GM19043 (cell line): ENCODE data around the gene ARPP19.
"Not testable (repeated sequence)": the region's sequence is repeated elsewhere in the genome, so short reads cannot be mapped to it uniquely, and the experiment has no call there.

Experiments
- ATAC-seq: cut with Tn5 transposase; IDR thresholded peaks from one replicate; pipeline ENCODE4 v1.9.1; 2021; ENCODE audit warnings: low read depth; ENCODE audit not compliant: unreplicated experiment

Gene ARPP19

DNA sequence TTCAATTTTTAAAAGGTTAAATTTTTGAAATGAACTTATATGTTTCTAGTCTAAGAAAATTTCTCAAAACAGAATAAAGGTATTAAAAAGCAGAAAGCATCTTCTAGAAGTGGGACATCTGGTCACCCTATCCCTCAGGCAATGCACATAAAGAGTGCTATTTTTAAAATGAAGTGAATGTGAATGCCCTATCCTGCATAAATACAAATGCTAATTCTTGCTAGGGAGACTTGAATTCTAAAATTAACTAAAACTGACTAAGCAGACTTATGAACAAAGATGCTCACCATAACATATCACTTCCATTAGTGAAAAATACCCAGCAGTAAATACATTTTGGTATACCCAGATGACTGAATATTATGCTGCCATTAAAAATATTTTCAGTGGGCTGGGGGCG is 51.8 kb downstream of the ARPP19 start:
- no peak for ATAC-seq

DNA sequence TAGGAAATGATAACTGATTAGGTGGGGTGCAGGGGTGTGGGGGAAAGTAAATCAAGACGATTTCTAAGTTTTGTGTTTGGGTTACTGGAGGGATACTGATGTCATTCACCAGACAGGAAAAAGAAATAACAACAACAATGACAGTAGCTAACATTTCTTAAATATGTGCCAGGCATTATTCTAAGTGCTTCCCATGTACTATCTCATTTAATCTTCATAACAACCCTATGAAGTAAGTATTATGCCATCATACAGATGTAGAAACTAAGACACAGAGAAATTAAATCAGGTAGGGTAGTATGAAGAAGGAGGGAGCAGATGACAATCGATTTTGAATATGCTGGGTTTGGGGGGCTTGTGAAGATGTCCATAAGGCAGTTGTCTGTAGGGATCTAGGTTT is 53.5 kb downstream of the ARPP19 start:
- no peak for ATAC-seq

DNA sequence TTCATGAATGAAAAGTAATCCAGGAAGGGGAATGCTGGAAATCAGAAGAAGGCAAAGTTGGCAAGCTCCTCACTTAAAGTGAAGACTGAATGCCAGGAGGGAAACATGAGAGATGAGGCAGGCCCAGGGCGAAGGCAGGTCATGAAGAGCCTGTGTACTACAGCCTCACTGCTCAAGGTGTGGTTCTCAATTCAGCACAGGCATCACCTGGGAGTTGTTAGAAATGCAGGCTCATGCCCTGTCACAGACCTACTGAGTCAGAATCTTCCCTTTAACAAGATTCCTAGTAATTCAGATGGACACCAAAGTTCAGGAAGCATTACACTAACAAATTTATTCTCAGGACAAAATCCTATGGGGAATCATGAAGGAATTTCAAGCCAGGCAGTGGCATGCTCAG is 54.3 kb downstream of the ARPP19 start:
- ATAC-seq = no peak

DNA sequence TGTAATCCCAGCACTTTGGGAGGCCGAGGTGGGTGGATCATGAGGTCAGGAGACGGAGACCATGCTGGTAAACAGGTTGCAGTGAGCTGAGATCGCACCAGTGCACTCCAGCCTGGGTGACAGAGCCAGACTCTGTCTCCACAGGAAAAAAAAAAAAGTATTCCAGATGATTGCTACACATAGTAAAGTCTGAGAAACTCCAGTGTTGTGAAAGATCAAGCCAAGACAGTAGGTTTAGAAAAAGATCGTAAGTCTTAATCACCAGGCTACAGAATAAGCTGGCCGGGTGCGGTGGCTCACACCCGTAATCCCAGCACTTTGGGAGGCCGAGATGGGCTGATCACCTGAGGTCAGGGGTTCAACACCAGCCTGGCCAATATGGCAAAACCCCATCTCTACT is 56.0 kb downstream of the ARPP19 start:
- not testable (repeated sequence) for ATAC-seq

DNA sequence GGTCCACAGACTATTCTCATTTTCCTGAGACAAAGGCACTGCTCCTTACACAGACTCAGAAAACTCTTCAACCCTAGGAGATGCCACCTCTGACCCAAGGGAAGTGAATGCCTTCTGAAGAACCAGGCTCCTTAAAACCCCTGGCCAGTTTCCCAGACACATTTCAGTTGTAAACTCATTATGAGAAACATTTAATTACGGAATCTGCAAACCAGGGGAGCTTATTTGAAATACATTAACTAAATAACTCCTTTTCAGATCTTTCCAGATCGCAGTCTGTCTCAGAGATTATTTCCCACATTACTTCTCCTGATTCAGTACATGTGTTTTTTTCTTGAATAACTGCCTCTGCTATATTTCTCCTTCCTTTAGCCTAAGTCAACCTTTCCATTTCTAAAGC is 57.7 kb downstream of the ARPP19 start:
- no peak for ATAC-seq

DNA sequence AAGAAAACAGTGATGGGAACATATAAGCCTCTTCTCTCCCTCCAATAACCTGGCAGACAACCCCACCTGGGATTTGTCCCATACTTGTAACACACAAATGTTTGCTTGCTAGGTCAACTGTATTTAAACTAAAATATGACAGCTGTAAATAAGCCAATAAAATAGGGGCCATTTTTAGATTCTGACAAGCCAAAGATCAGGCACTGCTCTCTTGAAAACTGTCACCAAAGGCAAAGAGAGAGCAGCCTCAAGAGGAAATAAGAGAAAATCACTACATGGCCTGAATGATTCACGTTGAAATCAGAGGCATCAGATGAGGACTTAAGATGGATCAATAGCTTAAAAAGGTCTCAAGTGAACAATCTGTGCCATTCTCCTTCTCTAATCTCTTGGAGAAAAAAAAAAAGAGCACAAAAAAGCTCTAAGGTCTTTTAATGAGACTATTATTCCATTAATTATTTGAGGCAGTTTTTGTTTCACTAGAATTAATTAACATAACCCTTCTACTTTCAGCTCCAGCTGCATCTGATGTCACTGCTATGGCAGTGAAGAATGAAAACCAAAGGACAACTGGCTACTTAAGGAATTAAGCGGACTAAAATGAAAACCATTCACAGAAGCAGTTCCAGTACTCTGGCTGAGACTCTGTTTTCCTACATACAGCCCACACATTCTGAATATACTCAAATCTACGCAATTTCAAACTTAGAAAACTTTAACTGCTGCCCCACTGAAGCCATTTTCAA is 59.2 kb downstream of the ARPP19 start:
- ATAC-seq = no peak

DNA sequence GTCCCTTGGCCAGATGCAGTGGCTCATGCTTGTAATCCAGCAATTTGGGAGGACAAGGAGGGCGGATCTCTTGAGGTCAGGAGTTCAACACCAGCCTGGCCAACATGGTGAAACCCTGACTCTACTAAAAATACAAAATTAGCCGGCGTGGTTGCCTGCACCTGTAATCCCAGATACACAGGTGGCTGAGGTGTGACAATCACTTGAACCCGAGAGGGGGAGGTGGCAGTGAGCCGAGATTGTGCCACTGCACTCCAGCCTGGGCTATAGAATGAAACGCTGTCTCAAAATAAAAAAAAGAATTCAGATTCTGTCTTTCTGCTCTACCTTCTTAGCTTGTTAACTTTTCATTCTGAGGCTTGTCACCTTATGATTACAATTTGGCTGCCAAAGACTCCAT is 62.3 kb downstream of the ARPP19 start:
- no peak for ATAC-seq

DNA sequence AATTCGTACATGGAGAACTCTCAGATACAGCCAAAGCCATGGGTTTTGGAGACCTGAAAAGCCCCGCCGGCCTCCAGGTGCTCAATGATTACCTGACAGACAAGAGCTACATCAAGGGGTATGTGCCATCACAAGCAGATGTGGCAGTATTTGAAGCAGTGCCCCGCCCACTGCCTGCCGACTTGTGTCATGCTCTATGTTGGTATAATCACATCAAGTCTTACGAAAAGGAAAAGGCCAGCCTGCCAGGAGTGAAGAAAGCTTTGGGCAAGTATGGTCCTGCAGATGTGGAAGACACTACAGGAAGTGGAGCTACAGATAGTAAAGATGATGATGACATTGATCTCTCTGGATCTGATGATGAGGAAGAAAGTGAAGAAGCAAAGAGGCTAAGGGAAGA is 63.7 kb downstream of the ARPP19 start:
- ATAC-seq = no peak

DNA sequence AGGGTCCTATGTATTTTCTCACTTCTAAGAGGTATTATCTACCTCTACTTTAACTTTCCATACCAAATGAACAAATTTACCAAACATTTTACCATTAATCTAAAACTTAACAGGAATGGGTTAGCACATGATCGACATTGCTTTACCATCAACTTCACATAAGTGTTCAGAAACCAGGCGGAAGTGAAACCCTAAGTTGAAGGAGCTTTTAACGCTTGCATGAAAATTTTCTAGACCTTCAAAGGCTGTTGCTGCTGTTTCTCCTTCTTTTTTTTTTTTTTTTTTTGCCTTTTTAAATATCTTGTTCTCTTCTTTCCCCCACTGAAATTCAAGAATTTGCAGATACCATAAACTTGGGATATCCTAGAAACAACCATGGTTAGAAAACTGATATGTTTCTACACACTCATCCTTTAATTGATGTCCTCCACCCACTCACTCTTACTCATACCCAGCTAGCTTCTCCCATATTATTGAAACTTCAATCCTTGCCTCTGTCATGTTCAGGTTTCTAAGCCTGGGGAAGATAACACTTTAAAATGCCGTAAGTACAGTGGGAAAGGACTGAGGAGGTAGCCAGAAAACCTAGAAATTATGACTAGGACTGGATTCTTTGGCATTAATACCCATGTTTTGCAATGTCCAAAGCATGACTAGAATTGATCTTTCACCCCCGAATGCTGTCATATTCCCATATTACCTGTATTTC is 64.9 kb downstream of the ARPP19 start:
- ATAC-seq = peak; percentile 72

DNA sequence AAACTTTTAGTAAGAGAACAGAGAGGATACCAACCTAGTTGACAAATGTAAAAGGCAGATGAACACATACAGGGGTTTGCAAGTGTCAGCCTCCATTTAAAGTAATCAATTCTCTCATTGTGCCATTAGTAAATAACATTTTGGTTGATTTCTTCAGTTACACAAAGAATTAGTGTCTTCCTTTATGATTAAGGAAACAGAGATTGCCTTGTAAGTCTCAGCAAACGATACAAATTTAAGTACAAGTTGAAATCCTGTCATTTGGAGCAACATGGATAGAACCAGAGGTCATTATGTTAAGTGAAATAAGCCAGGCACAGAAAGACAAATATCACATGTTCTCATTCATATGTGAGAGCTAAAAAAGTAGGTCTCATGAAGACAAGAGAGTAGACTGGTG is 66.2 kb downstream of the ARPP19 start:
- no peak for ATAC-seq

DNA sequence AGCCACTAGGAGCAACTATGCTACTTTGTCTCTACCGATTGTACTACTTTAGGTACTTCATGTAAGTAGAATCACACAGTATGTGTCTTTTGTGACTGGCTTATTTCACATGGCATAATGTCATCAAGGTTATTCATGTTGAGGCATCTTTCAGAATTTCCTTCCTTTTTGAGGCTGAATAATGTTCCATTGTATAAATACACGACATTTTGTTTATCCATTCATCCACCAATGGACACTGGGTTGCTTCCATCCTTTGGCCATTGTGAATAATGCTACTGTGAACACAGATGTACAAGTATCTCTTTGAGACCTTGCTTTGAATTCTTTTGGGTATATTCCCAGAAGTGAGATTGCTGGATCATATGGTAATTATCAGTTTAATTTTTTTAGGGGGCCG is 69.3 kb downstream of the ARPP19 start:
- no peak for ATAC-seq

DNA sequence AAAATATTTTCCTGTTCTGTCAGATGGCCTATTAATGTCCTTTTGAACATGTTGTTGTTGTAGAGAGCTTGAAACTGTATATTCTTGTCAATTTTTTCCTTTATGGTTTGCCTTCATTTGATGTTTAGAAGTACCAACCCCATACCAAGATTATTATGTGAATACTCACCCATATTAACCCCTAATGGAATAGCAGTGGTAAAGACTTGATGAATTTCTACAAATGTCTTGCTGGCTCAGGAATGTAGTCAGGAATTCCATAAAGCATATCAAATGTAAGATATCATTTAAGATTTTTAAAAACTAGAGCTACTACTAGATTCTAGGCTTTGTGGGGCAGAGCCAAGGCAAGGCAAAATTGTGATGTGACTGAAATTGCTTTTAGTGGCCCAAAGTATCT is 70.1 kb downstream of the ARPP19 start:
- no peak for ATAC-seq
